D341Med (cell line): ENCODE measurements around the gene HAND2.
A peak's percentile ranks its signal among the peaks of the same experiment; 100 is the strongest.

ENCODE experiments used
- DNase-seq: peaks from one replicate; pipeline ENCODE4 v3.0.0; 2012; ENCODE audit warnings: low spot score

Gene HAND2

DNA sequence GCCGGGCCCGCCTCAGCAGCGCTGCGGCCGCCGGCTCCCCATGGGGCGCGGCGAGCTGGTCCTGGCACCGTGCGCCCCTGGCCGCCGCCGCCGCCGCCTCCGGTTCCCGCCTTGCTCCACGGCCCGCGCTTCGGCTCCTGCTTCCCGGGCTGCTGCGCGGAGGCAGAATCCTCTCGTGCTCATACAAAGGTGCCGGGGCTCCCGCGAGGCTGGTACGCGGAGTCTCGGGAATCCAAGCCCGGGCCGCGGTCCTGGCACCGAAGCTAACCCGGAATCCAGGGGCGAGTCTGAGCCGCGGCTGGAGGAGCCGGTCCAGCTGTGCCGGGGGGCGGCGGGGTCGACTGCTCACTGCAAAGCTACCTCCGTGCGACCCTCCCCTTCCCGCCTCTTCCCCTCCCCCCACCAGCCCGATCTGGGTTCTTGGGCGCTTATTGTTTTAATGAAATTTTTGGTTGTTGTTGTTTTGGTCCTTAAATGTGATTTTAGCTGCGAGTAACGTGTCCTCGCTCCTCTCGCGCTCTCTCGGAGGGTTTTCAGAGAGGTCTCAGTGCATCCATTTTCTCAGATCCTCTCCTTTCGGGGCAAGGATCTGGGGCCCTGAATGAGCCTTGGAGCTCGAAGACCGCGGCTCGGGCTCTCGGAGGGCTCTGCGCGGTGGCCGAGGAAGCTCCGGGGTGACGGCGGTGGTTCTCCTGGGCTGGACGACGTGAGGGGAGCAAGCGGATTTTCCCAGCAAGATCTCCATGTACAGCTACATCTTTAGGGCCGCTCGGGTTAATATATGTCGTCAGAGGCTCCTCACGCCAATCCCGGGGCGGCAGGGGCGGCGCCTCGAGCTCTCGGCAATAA, at the start of gene HAND2:
HAND2 (minus strand) TSS at position 753 of the 849 bp plus-strand sequence. CDS start 940 bp downstream, outside the sequence.
- peak; percentile 75 for DNase-seq

DNA sequence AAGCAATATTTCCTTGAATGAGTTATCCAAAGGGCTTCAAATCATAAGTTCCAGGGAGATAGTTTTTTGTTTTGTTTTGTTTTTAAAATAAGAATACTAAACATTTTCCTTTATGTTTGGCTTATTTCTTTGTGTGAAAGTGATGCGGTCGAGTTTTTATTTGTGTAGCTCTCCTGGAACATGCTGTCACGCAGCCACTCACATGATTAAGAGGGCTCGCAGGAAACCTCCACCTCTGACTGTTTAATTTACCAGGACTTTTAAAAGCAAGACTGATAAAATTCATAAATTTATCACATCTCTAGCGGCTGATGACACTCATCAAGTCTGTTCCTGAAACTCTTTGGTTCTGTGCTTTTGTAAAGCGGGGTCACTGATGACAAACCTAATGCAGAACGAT, 48.9 kb upstream of the HAND2 start:
- no peak for DNase-seq

DNA sequence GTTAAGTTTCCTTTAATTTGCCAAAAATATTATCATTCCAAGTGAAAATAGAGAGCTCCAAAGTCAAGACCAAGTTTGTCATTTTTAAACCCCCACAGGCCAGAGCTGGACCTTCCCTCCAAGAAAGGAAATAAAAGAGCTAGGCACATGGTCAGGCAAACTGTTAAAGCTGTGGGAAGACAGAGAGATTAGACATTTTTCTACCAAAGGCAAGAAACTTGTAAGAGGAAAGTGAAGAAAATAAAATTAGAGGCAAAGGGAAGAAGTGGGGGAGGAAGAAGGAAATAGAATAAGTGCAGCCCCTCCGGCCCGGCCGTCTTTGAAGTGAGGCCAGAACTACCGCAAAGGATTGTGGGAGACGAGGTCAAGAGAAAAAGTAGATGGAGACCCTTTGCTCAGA, 47.9 kb upstream of the HAND2 start:
- DNase-seq: no peak

DNA sequence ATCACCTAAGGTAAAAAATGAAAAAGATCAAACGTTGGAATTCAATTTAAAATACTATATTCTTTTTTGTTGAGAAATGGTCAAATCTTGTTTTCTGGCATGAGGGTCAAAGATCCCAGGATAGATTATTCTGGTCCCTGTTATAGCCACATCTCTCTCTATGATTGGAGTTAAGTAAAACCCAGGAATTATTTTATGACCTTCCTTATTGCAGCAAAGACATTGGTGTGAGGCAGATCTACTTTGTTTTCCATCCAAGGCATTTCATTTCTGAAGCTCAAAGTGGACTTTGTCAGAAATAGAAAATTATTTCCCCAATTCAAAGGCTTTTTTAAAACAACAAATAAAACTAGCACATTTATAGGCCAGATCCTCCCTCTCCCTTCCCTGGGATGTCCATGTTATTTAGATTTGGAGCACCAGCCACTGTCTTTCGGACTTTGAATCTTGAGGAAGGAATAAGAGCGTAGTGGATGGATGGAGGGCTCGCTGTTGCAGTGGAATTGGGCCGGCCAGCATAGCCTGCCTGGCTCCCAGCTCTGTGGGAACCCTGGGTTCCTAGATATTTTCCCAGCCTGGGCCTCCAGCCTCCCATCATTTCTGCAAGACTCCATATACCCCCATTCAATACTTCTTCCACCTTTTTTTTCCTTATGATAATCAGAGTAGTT, 45.6 kb upstream of the HAND2 start:
- no peak for DNase-seq

DNA sequence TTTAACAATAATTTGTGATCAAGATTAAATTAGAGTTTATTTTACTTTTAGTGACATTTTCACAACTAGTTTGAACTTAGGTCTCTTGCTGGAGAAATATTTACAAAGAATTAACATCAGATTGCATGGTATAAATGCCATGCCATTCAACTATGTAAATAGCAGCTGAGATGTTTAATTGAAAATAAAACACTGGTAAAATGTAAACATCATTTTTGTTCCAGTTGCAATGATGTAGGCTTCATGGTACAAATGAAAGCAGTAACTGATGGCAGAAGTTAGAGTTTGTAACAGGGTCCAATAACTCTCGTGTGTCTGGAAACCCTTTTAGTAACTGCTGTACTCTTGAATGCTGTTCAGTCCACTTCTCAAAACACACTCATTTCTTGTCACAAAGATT, 43.7 kb upstream of the HAND2 start:
- no peak for DNase-seq

DNA sequence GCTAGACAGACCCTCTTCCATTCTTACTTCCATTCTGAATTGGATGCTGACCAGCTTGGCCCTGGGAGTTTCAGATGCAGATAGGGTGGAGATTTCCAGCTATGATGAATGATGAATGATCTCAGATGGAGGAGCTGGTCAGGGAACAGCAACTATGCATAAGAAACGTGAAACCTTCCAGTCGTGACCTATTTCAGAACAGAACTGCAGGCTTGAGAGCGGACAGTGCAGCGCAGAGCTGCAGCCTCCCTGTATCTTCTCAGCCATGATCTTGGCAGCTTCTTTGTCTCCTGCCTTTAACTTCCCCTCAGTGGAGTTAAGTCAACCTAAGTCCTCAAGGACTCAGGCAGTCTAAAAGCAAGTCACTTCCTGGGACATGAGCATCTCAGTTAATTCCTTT, 43.3 kb upstream of the HAND2 start:
- DNase-seq: no peak

DNA sequence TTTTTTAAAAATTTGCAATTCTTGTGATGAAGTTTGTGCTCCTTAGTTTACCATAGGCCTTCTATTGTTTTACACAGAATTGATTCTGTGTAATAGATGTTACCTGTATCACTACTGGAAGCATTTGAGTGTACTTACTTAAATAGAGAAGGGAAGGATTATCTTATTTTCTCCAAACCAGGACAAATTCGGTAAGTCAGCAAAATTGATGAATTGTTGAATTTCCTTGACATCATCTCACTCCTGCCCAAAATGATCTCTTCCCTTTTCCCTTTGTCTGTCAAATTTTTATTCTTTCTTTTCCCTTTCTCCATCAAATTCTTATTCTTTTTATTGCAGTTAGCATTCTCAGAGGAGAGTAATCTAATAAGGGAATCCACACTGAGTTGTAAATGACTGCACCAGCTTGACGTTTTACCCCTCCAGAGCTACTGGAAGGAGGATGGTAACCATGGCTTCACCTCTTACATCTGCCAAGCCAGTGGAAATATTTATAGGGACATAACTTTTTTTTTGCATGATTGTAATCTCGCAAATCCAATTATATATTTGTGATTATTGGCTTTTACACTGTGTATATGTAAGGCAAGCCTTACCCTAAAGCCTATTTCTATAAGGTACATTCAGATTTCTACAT, 42.6 kb upstream of the HAND2 start:
- no peak for DNase-seq

DNA sequence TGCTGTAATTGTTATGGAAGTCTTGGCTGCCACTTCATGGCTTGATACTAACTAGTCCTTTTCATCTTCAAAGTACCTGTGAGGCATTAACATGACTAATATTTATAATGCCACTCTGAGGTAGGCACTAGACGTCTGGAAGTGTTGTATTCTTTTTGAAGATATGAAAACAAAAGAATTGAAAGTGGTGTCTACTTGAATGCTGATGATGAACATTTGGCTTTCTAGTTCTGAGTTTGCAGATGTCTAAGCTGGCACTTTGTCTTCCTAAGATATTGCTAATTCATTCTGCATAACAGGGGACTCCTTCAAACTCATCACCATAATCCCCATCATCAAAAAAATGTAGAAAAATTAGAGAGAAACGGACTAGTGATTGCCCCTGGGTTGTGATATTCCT, 41.6 kb upstream of the HAND2 start:
- no peak for DNase-seq

DNA sequence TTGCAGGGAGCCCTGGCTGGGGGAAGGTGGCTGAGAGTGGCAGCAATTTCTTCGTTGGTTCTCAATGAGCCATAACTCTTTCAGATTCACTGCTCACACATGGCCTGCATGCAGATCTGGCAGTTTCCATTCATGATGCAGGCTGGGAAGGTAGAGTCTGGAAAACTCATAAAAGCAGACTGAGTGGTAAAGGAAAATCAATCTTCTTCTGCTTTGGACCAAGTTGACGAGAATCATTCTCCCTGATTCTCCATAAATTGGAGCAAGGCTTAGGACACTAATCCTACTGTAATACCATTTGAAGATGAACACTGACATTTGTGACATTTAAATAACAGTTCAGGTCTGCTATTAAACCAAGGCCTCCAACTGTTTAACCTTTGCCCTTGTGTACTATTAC, 35.3 kb upstream of the HAND2 start:
- DNase-seq: no peak

DNA sequence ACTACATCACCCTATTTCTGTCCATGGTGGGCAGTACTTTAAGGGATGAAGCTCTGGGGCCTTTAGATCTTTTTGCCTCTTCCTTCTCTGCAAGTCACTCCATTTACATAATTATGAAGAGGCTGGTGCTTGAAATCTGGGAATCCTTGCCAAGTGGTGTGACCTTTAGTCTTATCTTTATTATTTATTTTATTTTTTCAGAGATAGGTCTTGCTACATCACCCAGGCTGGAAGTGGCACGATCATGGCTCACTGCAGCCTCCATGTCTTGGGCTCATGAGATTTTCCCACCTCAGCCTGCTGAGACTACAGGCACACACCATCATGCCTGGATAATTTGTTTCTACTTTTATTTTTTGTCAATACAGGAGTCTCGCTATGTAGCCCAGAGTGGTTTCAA, 34.4 kb upstream of the HAND2 start:
- no peak for DNase-seq

DNA sequence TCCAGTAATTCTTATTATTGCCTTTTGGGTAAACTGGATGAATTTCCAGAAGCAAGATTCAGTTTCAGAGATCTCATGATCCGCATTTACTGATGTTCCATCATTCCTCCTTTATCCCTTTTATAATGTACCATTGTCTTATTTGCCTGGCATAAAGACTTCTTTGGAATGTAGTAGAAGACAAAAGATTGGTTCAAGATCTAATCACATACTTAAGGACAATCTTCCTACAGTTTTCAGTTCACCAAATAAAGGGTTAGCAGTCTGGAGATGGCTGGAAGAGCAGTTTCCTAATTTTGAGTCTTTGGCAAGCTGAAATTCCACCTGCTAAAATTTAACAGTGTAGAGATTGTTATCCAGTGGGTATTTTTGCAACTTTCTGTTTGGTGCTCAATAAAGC, 30.9 kb upstream of the HAND2 start:
- DNase-seq: no peak

DNA sequence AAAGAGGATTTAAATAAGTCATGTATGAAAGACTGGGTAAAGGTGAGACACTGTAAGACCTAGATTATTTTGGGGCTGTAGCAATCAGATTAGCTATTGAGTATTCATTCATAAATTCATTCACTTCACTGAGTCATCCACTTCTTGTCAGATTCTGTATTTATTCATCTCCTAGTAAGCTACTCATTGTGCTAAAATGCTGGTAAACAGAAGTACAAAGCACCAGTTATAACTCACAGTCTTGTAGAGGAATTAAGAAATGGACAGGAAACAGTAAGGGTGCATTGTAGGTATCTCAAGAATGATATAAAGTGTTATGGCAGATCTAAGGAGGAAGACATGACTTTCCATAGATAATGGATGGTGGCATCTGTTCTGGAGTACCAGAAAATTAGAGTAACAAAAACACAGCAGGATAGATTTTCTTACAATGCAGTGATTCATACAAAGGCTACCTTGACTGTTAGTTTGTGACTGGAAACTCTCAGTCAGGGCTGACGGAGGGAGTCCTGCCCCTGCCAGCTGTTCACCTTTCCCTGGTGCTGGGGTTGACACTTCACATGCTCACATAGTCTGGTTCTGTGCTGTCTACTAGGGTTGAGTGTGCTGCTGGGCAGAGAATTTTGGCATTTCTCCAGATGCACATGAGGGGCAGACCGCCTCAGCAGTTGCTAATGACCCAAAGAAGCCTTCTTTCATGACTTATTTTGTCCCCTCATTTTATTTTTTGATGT, 26.5 kb upstream of the HAND2 start:
- no peak for DNase-seq

DNA sequence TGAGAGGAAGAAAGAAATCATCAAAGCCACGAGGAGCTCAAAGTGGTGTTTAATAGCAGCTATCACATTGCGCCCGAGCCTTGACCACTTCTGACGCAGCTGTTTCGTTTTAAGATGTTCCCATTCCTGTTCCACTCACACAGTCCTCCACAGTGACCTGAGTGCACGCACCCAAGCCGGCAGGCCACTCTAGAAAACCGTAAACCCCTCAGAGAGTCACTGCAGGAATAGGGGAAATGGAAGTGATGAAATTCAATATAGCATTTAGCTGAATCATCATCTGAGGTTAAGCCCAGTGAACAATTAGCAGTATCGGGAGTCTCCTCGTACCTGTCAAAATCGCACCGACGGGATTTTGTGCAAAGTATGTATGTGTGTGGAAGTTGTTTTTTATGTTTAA, 17.9 kb upstream of the HAND2 start:
- DNase-seq: no peak

DNA sequence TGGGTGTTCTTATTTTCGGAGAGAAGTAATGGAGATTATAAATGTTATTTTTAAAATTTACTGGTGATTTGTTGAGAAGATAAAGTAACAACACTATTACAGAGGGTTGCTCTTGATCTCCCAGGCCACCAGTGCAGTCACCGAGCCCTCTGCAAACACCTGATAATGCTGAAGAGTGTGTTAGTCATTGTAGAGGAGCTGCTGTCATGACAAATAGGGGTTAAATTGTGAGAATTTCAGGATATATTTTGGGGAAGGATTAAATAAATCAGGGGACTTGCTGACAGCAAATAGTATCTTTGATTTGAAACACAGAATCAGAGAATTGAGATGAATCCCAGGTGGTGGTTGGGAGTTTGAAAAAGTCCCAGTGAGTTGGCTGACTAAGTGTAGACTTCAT, 16.7 kb upstream of the HAND2 start:
- no peak for DNase-seq

DNA sequence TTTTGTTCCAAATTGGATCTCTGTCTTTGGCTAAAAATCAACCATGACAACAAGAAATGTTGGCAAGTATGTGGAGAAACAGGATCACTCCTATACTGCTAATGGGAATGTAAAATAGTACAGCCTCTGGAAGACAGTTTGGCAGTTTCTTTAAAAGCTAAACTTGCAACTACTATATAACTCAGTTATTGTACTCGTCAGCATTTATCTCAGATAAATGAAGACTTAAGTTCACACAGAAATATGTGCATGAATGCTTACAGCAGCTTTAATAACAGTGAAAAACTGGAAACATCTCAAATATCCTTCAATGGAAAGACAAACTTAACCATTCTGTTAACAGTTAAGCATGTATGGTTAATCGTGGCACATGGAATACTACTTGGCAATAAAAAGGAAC, 15.4 kb upstream of the HAND2 start:
- no peak for DNase-seq

DNA sequence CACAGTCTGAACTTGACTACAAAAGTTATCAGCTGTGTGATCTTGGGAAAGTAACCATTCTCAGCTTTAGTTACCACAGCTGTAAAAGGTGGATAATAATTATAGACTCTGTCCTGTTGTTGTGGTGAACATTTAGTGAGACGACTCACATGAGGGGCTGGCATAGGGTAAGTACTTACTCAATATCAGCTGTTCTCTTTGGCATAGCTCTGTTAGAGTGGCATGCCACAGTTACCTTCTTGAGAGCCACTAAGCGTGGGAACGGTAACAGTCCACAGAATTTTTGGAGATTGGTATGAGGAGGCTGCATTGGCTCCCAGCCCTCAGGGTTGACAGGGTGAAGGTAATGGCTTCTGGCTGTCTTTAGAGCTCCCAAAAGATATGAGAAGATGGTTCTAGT, 13.2 kb upstream of the HAND2 start:
- no peak for DNase-seq

DNA sequence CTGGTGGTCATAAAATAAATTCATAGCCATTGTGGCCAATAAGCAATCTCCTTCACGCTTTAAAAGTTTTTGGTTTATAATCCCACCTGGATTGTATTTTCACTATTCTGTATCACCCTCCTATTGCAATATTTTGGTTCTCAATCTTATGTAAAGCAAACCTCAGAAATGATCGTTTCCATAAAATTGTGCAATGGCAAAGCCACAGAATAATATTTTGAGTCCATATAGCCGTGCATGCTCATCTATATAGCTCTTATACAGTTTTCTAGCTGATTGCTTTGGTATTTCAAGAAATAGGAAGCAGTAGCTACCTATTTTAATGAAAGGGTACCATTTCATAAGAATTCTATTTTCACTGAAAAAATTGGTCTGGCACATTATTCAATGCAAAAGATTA, 10.0 kb upstream of the HAND2 start:
- no peak for DNase-seq

DNA sequence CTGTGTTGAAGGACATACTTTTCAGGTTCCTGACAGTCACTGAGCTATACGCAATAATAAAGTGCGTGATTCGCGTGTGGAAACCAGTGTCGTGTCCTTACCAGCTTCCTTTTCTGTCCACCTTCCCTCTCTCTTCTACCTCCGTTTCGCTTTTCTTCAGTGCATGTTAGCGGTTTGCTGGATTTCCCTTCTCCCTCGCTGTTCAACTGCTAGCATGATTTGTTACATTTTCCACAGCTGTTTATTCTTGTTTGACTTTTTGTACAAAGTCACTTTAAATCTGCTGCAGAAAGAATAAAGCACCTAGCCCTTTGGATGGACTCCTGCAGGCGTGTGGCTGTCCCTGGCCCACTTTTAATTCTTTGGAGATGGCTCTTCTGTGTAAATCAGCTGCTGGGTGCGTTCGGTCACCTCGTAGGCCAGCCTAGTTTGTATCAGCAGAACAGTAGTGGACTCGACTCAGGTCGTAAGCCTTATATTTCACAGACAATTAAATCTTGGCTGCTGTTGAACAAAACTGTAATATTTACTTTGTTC, 8.9 kb upstream of the HAND2 start:
- DNase-seq: no peak

DNA sequence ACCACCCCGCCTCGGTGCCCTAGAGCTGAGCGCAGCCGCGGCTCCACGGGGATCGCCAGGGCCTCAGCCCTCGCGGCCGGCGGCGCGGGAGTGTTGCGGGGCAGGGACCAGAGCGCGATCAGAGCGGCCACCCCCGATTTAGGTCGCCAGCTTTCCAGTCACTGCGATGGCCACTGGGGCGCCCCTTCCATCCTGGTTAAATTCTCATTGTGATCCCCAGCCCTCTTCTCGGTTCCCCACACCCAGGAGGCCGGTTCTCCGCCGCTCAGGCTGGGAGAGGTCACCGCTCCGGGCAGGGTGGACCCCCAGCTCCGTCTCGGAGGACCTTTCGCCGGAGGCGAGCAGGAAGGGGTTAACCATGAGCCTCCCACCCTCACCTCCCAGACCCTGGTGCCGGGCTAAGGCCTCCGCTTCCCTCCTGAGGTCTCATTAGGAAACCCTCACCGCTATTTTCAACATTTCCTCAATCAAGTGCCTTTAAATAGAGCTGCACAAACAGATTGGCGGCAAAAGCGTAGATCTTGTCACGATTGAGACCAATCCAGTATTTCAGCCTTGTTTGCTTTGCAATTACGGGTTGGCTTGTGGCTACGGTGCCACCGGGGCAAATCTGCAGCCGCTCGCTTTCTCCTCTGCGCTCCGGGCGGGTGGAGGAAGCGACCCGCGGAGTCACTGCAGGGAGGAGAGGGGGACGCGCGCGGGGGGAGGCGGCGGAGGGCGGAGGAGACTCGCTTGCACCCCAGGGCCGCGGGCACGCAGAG, 8.3 kb upstream of the HAND2 start:
- peak; percentile 45 for DNase-seq

DNA sequence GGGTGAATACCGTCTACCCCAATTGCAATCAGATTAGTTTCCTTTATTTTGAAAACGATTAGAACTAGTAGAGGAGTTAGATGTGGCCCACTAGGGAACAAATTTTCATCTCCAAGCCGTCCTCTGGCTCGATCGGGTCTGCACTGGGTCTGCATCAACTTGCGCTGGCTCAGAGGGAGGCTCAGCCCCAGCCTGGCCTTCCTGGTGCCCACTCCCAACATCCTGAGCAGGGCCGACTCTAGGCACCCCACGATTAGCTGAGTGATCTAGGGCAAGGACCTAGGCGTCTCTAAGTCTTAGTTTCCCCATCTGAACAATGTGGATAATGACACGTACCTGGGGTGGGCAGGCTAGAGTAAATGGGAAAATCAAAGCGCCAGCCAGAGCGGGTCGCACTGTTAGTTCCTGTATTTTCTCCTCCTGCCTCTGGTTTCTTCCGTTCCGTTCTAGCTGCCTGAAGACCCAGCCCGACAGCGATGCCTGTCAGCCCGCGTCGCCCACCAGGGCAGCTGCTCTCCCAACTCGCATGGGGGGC, 7.7 kb upstream of the HAND2 start:
- DNase-seq: no peak

DNA sequence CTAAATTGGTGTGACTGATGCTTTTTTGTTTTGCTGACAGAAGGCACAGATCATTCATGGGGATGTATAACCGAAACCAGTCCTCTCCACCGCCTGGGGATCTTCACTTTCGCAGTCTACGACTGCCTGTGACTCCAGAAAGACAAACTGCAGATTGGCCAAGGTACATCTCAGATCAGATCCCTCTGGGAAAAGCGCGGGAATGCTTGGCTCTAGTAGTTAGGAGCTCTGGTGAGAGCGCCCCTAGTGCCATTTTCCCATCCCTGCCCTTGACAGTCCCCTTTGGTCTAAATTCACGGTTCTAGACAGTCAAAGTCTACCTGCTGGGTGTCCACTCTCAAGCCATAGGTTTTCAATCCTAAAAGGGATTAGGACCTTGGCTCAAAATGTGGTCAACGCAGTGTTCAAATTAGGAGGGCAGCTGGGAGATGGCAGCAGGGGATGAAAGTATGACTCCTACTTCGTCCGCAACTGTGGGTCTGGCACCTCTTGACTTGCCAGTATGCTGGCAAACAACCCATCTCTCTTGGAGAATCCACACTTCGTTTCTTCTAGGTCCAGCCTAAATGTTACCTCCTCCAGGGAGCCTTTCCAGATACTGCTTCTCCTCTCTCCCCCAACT, 6.9 kb upstream of the HAND2 start:
- DNase-seq: peak; percentile 59
